ENCODE measurements around the gene OVCH2.

OVCH2 gene

GRCh38 chr11:7643314-7643713 is 63.0 kb downstream of the OVCH2 start:
- DNase-seq (ENCODE audit: low read depth in 4 of 4, low spot score in 1 of 4), result no peak

- DNase-seq (ENCODE audit: low read depth in 4 of 4, low spot score in 1 of 4), result no peak
Measured at GRCh38 chr11:7642747-7643146, 63.5 kb downstream of the OVCH2 start.

- no peak for DNase-seq (ENCODE audit: low read depth in 4 of 4, low spot score in 1 of 4)
Measured at GRCh38 chr11:7640816-7641215, 65.5 kb downstream of the OVCH2 start.

GRCh38 chr11:7639643-7640025 is 66.6 kb downstream of the OVCH2 start:
- no peak for DNase-seq (ENCODE audit: low read depth in 4 of 4, low spot score in 1 of 4)
